Hematopoietic multipotent progenitor cell treated with erythropoietin and hydrocortisone succinate and interleukin-3 and kit ligand, for 17 days (in vitro differentiated cells): ENCODE data around the gene ADAMTS6.
"Not testable (repeated sequence)": the region's sequence is repeated elsewhere in the genome, so short reads cannot be mapped to it uniquely, and the experiment has no call there.

Experiments used
- DNase-seq: peaks from one replicate; pipeline ENCODE4 v3.0.0-alpha.2; 2015; ENCODE audit warnings: low spot score

ADAMTS6 gene

GRCh38 chr5:65363499-65363898, 118.2 kb downstream of the ADAMTS6 start:
- no peak for DNase-seq

- DNase-seq: no peak
These were observed 121.7 kb downstream of the ADAMTS6 start for GRCh38 chr5:65359981-65360380.

GRCh38 chr5:65359569-65359968, 122.2 kb downstream of the ADAMTS6 start:
- no peak for DNase-seq

GRCh38 chr5:65356274-65356673, 125.4 kb downstream of the ADAMTS6 start:
- no peak for DNase-seq

- DNase-seq: no peak
These were observed 126.4 kb downstream of the ADAMTS6 start for GRCh38 chr5:65355301-65355700.

DNA sequence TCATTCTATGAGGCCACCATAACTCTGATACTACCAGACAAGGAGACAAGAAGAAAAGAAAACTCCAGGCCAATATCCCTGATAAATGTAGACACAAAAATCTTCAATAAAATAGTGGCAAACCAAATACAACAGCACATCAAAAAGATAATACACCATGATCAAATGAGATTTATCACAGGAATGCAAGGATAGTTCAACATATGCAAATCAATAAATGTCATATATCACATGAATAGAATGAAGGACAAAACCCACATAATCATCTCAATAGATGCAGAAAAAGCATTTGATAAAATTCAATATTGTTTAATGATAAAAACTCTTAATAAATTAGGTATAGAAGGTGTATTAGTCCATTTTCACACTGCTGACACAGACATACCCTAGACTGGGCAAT, 139.9 kb downstream of the ADAMTS6 start:
- no peak for DNase-seq

- DNase-seq: no peak
These were observed 143.0 kb downstream of the ADAMTS6 start for GRCh38 chr5:65338606-65339151.

- no peak for DNase-seq
These were observed 147.6 kb downstream of the ADAMTS6 start for GRCh38 chr5:65334077-65334476.

DNA sequence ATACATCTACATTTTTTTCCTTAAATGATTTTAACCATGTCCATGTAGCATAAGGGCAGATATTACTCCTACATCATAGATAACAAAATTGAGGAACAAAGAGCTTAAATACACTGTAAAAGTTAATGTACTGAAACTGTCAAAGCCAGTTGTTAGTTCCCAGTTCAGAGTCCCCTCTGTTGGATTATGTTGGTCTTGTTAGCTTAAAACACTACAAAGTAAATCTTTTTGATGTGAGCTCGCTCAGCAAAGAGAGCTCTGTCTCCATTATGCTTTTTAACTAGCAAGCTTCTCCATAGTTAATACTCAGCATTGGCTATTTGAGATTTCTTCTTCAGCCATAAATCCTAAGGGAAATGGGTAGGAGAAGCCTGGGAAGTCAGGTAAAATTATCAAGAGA, 149.1 kb downstream of the ADAMTS6 start:
- DNase-seq: no peak

GRCh38 chr5:65329266-65329665, 152.5 kb downstream of the ADAMTS6 start:
- DNase-seq: no peak

DNA sequence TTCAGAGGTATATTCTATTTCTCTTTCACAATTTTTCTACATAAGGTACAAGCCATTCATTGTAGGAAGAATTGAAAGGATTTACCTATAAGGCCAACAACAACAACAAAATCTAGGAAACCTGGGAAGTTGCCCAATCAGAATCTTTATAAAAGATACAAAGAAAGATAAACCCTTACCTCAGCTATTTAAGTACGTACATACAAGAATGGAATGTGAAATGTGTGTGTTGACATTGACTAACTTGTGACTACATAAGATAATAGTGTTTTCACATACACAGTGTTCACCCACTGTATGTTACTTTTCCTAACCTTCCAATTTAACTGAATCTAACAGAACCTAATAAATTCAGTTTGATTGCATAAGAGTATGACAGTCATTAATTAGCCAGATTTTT, 154.1 kb downstream of the ADAMTS6 start:
- no peak for DNase-seq

DNA sequence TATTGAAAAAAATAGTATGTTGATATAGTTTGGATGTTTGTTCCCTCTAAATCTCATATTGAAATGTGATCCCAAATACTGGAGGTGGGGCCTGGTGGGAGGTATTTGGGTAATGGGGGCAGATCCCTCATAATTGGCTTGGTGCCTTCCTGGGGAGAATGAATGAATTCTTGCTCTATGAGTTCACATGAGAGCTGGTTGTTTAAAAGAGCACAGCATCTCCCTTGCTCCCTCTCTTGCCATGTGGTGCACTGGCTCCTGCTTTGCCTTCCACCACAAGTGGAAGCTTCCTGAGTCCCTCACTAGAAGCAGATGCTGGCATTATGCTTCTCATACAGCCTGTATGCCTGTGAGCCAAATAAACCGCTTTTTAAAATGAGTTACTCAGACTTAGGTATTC, 154.8 kb downstream of the ADAMTS6 start:
- no peak for DNase-seq

DNA sequence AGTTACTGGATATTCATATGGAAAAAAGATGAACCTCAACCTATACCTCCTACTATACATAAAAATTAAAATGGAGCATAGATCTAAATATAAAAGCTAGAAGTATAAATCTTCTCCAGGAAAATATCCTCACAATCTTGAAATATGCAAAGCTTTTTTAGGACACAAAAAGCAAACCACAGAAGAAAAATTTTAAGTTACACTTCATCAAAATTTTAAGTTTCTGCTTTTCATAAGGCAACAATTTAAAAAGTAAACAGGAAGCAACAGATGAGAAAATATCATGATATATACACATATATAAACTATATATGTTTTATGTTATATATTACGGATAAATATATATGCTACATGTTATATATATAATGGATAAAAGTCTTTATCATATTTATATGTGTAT, 157.5 kb downstream of the ADAMTS6 start:
- no peak for DNase-seq

- not testable (repeated sequence) for DNase-seq
These were observed 161.0 kb downstream of the ADAMTS6 start for GRCh38 chr5:65320704-65321103.

- no peak for DNase-seq
These were observed 161.5 kb downstream of the ADAMTS6 start for GRCh38 chr5:65320250-65320649.

- no peak for DNase-seq
These were observed 173.8 kb downstream of the ADAMTS6 start for GRCh38 chr5:65307931-65308330.

DNA sequence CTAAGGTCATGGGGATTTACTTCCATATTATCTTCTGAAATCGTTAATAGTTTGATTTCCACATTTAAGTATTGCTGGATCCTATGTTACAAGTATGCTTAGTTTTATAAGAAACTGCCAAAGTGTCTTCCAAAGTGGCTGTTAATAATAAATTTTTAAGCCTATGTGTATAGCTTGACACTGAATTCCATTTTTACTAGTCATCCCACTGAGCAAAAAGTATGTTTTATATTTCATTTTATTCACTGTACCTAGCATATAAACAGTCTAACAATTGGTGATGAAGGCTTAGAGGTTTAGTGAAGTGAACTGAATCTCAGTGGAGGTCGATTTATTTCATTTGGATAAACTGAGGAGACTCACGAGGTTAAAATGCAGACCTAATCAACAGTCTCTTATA, 174.6 kb downstream of the ADAMTS6 start:
- no peak for DNase-seq

- no peak for DNase-seq
These were observed 175.8 kb downstream of the ADAMTS6 start for GRCh38 chr5:65305913-65306312.

DNA sequence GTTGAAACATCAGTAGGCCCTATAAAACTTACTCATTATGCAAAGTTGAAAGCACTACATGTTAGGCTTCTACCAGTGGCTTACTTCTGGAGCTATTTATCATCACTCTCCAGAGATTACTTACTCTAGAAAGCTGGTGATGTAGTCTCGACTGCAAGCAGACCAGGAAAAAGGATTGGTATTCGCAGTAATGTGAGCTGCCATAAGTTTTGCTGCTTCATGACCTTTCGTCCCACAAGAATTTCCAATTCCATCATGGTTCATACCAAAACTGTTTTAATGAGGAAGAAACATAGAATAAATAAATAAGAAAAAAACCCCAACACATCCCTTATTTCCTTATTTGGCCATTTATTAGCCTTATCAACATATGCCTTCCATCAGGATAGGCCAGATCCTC, 181.9 kb downstream of the ADAMTS6 start:
- DNase-seq: no peak

DNA sequence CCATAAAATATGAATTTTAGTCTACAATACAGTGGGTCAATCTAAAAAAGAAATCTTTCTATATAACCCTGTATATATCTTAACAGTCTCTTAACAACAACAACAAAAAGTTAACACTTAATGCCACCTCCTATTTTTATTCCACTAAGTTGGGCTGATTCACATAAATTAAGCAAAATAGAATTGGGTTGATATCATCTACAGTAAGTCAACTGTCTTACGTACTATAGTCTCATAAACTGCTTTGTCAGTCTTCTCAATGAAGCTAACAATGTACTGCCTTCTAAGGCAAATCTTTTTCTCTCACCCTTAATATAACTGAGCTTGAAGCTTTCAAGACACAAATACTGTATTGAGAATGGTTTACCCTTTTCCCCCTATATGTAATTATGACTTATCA, 185.7 kb downstream of the ADAMTS6 start:
- no peak for DNase-seq

- DNase-seq: no peak
These were observed 189.5 kb downstream of the ADAMTS6 start for GRCh38 chr5:65292196-65292595.

GRCh38 chr5:65290677-65291076, 191.0 kb downstream of the ADAMTS6 start:
- DNase-seq: no peak

DNA sequence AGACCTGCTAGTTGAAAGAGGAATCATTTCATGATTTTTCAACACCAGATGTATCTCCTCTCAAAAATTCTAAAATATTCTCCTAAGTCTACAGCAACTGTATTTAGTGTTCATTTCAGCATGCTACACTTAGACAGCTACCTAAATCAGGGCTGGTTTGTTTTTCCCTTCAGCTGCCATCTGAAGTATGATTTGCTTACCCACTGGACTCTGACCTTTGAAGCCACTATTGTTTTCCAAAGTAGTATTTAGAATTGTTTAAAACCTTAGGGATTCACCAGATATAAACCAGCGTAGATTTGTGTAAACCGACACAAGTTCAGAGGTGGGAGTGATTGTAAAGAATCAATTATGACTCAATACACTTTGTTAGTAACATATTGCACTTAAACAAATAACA, 193.1 kb downstream of the ADAMTS6 start:
- no peak for DNase-seq

DNA sequence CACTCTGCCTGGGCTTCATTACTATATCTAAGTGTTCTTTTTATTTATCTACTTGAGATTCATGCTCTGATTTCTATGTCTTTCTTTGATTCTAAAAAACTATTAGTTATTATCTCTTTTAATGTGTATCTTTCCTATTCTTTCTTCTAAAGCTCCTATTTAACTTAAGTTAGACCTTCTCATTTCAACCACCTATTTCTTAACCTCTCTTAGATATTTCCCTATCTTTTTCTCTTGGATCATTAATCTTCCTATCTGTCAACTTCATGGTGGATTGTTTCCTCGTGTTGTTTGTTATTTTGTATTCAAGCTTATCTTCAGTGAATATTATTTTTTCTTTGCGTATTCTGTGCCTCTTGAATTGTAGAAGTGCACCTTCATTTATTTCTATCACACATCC, 202.1 kb downstream of the ADAMTS6 start:
- DNase-seq: no peak
